ENCODE results near the gene OR2G3.

OR2G3 gene

DNA sequence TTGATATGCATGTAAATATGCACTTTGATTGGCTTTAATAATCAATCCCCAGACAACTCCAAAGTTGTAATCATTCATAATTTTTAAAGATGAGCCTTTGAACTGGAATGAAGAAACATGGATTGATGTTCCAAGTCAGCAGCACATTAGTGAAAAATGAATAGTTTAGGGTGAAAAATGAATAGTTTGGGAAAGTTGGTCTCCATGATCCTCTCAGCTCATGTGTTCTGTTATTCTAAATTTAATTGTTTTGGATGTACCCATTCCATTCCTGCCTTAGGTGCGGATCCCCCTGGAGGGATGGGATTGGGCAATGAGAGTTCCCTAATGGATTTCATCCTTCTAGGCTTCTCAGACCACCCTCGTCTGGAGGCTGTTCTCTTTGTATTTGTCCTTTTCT, at the start of gene OR2G3:
Gene OR2G3, plus strand, starts transcription at position 301 of the 400 bp plus-strand sequence. Its CDS starts 0 bp downstream, at position 301.
- no peak for DNase-seq

DNA sequence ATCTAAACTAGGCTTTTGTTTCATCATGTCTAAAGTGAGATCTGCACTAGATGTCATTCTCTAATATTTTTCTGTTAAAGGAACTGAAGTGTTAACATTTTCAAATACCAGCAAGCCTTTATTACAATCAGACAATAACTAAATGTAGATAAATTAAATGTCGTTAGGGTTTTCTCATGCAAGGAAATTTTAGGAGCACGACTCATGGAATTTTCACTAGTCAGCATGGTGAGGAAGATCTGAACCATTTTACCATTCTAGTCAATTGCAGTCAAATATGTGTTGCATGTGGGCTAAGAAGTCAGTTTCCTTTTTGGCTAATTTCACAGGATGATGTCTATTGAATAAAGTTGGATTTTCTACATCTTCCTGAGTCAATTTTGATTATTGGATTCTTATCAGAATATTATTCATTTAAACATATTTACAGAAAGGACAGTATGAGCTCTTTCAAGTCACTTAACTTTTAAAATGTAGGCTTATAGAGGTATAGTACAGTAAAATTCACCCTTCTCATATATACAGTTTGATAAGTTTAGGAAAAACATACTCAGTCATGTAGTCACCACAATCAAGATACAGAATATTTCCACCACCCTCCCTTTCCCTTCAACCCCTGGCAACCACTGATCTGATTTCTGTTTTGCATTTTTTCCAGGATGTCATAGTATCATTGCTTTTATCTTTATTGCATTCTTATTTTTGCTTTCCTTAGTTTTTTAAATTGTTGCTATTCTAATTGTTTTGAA, 47.3 kb upstream of the OR2G3 start:
- DNase-seq = no peak

DNA sequence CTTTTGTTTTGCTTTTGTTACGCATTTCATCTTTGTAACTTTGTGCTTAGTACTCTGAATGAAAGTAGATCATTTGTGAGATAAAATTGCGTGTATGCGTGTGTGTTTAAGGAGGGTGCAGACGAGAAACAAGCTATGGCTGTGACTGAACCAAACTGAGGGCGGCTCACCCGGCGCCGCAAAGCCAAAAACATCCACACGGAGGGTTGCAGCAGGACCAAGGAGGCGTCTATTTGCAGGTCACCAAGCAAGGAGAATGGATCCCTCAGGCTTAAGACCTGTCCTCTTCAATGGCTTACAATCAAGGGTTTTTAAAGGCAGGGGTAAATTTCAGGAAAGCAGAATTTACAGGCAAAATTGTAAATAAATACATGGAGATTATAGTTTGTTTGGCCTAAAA, 43.7 kb upstream of the OR2G3 start:
- DNase-seq = no peak

- no peak for DNase-seq
Observed at GRCh38 chr1:247562198-247562597, 43.2 kb upstream of the OR2G3 start.

DNA sequence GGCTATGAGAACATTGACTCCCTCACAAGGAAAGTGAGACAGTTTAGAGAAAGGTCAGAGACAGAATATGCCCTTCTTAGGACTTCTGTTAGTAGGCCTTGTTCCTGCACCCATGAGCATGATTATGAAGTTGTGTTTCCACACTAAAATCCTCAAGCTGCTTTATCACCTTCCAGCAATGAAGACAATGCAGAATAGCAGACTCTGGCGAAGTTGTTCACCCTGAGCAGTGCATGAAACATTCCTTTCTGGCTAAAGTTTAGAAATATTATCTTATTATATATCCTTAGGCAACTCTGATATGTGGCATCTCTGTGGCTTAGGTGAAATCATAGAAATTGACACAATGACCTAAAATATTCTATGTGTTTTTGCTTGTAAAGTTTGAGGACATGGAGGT, 31.1 kb upstream of the OR2G3 start:
- DNase-seq = no peak

DNA sequence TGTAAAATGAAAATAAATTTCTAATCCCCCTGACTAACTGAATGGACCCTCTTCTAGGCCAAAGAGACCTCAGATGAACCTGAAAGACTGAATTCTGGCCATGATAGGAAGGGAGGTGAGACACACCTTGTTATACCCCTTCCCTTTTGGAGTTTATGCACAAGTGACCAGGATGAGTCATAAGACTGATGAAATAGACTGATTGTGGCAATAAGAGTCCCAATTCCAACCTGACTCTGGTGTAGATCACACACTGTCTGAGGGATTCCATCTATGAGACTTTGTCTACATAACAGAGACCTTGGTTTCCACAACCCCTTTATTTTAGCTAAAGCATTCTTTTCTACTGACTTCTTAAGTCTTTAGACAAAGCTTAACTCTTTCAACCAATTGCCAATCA, 30.7 kb upstream of the OR2G3 start:
- no peak for DNase-seq

DNA sequence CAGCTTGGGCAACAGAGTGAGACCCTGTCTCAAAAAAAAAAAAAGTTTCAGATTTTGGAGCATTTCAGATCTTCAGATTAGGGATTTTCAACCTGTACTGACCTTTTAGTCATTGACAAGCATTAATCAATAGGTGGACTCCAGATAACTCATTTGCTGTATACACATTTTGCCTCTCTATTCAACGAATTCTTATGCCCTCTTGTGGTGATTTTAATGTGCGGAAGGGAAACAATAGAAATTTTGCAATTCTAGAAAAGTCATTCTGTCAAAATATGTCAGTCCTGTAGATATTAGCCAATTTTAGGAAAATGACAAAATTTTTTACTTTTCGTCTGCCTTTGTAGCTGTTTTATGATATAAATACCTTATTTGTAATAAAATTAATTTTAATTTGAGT, 28.9 kb upstream of the OR2G3 start:
- no peak for DNase-seq

DNA sequence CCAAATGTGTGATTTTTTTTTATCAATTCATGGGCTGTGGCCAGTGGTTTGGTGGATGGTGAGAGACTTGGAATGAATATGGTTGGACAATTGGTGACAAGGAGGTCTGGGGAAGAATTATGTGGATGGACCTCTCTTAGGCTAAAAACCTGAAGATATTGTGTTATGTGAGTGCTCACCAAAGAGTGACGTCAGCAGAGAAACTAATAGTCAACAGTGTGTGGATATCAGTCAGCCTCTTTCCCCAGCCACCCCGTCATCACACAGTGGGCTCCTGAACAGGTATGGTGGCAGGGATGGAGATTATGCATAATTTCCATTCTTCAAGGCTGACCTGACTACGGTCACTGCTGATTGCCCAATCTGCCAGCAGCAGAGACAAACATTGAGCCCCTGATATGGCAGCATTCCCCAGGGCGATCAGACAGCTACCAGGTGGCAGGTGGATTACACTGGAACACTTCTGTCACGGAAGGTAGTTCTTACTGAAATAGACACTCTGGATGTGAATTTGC, 26.4 kb upstream of the OR2G3 start:
- DNase-seq = no peak

DNA sequence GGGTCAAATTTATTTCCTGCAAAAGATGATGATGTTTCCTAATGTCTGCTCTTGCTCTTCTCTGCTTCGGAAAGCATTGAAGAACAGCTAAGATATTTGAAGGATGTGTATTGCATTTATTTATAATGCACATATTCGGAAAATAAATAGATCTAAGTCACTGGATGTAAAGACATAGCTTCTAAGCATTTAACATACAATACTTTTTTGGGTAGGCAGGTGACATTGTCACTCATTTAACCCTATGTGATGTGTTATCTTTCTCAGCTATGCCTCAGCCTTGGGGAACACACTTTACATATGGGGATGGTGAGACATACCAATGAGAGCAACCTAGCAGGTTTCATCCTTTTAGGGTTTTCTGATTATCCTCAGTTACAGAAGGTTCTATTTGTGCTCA, 17.3 kb upstream of the OR2G3 start, which contains the start of gene OR2G2:
Gene OR2G2, plus strand, starts transcription at position 301 of the 400 bp plus-strand sequence. Its CDS starts 0 bp downstream, at position 301.
- DNase-seq = no peak

DNA sequence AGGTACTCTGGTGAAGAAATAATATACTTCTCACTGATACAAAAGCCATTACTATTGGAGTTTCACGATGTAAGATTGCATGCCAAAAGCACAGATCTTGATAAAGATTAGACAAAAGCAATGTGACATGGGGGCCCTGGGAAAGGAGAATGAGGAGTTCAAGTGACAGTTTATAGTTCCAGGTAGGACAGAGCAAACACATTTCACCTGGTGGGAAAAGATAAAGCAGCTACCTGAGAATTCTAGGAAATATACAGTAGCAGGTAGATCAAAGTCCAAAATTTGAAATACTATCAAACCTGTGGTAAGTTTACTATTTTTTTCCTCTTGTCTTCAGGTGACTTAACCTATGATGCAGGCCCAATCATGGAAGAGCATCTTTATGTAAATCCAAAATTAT, 8.0 kb downstream of the OR2G3 start:
- DNase-seq = no peak

- DNase-seq = no peak
Observed at GRCh38 chr1:247614625-247615024, 9.2 kb downstream of the OR2G3 start.

- no peak for DNase-seq
Observed at GRCh38 chr1:247627951-247628350, 22.6 kb downstream of the OR2G3 start.

- no peak for DNase-seq
Observed at GRCh38 chr1:247638011-247638410, 32.6 kb downstream of the OR2G3 start.

- DNase-seq = no peak
Observed at GRCh38 chr1:247638781-247639180, 33.4 kb downstream of the OR2G3 start.

- DNase-seq = no peak
Observed at GRCh38 chr1:247639381-247639981, 34.1 kb downstream of the OR2G3 start.

DNA sequence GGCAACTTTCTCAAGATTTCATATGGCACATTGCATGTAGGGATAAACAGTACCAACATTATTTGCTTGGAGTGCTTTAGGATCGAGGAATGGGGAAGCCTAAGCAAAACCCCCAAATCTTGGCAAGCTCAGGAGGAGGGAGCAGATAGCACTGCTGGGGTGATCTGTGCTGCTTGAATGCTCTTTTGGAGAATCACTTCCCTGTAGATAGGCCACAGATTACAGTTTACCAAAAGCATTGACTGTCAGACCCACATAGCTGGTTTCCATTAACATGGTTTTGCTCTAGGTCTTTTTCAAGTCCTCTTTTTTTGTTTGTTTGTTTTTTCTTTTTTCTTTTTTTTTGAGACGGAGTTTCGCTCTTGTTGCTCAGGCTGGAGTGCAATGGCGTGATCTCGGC, 37.4 kb downstream of the OR2G3 start:
- DNase-seq = no peak

DNA sequence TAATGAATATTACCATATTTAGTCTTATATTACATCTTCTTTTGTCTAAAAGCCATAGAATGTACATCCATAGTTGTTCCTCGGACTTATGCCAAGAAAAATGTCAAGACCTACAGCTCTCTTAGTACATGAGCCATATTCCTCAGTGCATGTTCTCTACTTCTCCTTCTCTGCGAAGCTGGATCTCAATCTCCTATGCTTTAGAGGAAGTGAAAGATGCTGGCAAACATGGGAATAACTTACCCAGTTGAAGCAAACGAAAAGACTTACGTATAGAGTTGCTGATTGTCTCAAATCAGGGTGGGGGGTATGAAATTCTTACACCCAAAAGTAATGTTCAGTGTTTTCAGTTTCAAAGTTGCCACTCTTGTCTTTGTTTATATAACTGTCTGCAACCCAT, 41.5 kb downstream of the OR2G3 start:
- no peak for DNase-seq

- DNase-seq = no peak
Observed at GRCh38 chr1:247647864-247648263, 42.5 kb downstream of the OR2G3 start.

- DNase-seq = no peak
Observed at GRCh38 chr1:247653040-247653439, 47.7 kb downstream of the OR2G3 start.

Measured in activated CD4-positive, alpha-beta T cell treated with anti-CD3 and anti-CD28 coated beads, Interleukin-2, amount 50 U/mL, for 1 hour (primary cell).